ENCODE results near the gene CALB2. TPM values are rescaled to one million over a fixed set of nuclear protein-coding genes. Genes with fewer than 3 reads are reported as not detected.

CALB2 gene
- total RNA-seq, 1 experiment from 2014 or later = 1.6 TPM

- no peaks in the 10 kb centered on the region for H3K36me3 Mint-ChIP-seq
- DNase-seq (ENCODE audit: low spot score) (peak; percentile 38), ATAC-seq (peak; percentile 6; the same call in 1 of the 2 replicates)
- H3K9me3 Mint-ChIP-seq = no peaks in the 10 kb centered on the region
- CTCF ChIA-PET = interaction anchor here (0.6 to 3.7 kb wide), 10 partner anchors 10 to 586 kb away, joined by 3 to 27 read pairs (median 4); no protein-coding TSS in a partner anchor
- TF ChIP-seq RELA (CRISPR knock-in tag; IDR thresholded peaks at IDR 0.05; ENCODE audit: borderline replicate concordance) (no peak), ZNF416 (CRISPR knock-in tag; IDR thresholded peaks at IDR 0.05) (no peak), PRRX2 (CRISPR knock-in tag; IDR thresholded peaks at IDR 0.05) (no peak), IRF2 (CRISPR knock-in tag; IDR thresholded peaks at IDR 0.05; ENCODE audit: borderline replicate concordance, low read depth) (no peak), KAT7 (CRISPR knock-in tag; IDR thresholded peaks at IDR 0.05; ENCODE audit: borderline replicate concordance) (no peak), TP53 (CRISPR knock-in tag; IDR thresholded peaks at IDR 0.05) (no peak), ETV6 (CRISPR knock-in tag; IDR thresholded peaks at IDR 0.05) (no peak), SOX15 (CRISPR knock-in tag; IDR thresholded peaks at IDR 0.05) (no peak), OVOL2 (CRISPR knock-in tag; IDR thresholded peaks at IDR 0.05; ENCODE audit: borderline replicate concordance) (no peak), EMX1 (CRISPR knock-in tag; IDR thresholded peaks at IDR 0.05) (no peak), GRHL2 (CRISPR knock-in tag; IDR thresholded peaks at IDR 0.05; ENCODE audit: insufficient replicate concordance, severe bottlenecking) (no peak), NFYB (CRISPR knock-in tag; conservative IDR thresholded peaks at IDR 0.05; ENCODE audit: low read depth) (no peak), ZNF317 (CRISPR knock-in tag; IDR thresholded peaks at IDR 0.05; ENCODE audit: borderline replicate concordance, low read depth) (no peak), MYBL2 (CRISPR knock-in tag; IDR thresholded peaks at IDR 0.05) (no peak), ZNF138 (CRISPR knock-in tag; conservative IDR thresholded peaks at IDR 0.05) (no peak), ZNF512 (CRISPR knock-in tag; IDR thresholded peaks at IDR 0.05; ENCODE audit: borderline replicate concordance) (no peak), FOXJ3 (CRISPR knock-in tag; IDR thresholded peaks at IDR 0.05; ENCODE audit: borderline replicate concordance) (no peak)
- TF ChIP-seq, protein P1, sequence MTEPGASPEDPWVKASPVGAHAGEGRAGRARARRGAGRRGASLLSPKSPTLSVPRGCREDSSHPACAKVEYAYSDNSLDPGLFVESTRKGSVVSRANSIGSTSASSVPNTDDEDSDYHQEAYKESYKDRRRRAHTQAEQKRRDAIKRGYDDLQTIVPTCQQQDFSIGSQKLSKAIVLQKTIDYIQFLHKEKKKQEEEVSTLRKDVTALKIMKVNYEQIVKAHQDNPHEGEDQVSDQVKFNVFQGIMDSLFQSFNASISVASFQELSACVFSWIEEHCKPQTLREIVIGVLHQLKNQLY (CRISPR knock-in tag; IDR thresholded peaks at IDR 0.05) = no peak
- TF ChIP-seq, protein P2, sequence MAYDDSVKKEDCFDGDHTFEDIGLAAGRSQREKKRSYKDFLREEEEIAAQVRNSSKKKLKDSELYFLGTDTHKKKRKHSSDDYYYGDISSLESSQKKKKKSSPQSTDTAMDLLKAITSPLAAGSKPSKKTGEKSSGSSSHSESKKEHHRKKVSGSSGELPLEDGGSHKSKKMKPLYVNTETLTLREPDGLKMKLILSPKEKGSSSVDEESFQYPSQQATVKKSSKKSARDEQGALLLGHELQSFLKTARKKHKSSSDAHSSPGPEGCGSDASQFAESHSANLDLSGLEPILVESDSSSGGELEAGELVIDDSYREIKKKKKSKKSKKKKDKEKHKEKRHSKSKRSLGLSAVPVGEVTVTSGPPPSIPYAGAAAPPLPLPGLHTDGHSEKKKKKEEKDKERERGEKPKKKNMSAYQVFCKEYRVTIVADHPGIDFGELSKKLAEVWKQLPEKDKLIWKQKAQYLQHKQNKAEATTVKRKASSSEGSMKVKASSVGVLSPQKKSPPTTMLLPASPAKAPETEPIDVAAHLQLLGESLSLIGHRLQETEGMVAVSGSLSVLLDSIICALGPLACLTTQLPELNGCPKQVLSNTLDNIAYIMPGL (CRISPR knock-in tag; IDR thresholded peaks at IDR 0.05) = no peak
- peaks cover 34% of the 10 kb centered on the region for H3K27me3 Mint-ChIP-seq (ENCODE audit: low read depth)
- H3K27ac Mint-ChIP-seq = no peak overlapping the region
- POLR2A ChIA-PET = no interaction called here
- H3K4me1 Mint-ChIP-seq = peaks cover 11% of the 10 kb centered on the region
- H3K4me3 Mint-ChIP-seq = no peak overlapping the region
These were observed 842 bp upstream of the CALB2 start for GRCh38 chr16:71357681-71358080.

DNA sequence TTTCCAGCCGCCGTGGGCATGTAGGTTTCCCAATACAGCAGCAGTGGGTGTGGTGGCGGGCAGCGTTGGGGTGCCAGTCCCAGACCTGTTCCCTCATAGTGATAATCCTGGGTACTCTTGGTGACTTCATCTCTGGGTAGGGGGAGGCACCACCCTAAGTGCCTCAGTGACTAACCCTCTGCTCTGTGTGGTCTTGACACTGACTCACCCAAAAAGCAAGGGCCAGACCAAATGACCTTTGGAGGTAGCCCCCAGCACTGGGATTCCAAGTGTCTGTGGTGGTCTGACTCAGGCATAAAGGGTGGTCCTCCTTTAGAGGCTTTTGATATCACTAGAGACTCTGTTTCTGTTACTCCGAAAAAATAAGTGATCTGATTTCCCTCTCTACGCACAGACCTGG lies 908 bp downstream of the CALB2 start:
- peaks cover 11% of the 10 kb centered on the region for H3K4me1 Mint-ChIP-seq
- no peak for ATAC-seq
- DNase-seq (ENCODE audit: low spot score) = no peak
- H3K9me3 Mint-ChIP-seq = no peaks in the 10 kb centered on the region
- ChIA-PET POLR2A (no interaction called here), CTCF (interaction anchor here (0.7 to 3.6 kb wide), 6 partner anchors 8 to 110 kb away, joined by 3 to 27 read pairs (median 6); no protein-coding TSS in a partner anchor)
- H3K27me3 Mint-ChIP-seq (ENCODE audit: low read depth) = peaks cover 34% of the 10 kb centered on the region
- no peaks in the 10 kb centered on the region for H3K36me3 Mint-ChIP-seq
- H3K27ac Mint-ChIP-seq = no peak overlapping the region
- H3K4me3 Mint-ChIP-seq = 0 out of 2 replicates have a peak overlapping the region, but pooled peaks have one; percentile 16
- no peak for TF ChIP-seq TEAD4 (CRISPR knock-in tag; IDR thresholded peaks at IDR 0.05)
- TF ChIP-seq, protein P3, sequence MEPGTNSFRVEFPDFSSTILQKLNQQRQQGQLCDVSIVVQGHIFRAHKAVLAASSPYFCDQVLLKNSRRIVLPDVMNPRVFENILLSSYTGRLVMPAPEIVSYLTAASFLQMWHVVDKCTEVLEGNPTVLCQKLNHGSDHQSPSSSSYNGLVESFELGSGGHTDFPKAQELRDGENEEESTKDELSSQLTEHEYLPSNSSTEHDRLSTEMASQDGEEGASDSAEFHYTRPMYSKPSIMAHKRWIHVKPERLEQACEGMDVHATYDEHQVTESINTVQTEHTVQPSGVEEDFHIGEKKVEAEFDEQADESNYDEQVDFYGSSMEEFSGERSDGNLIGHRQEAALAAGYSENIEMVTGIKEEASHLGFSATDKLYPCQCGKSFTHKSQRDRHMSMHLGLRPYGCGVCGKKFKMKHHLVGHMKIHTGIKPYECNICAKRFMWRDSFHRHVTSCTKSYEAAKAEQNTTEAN (CRISPR knock-in tag; IDR thresholded peaks at IDR 0.05) = no peak
- TF ChIP-seq, protein P4, sequence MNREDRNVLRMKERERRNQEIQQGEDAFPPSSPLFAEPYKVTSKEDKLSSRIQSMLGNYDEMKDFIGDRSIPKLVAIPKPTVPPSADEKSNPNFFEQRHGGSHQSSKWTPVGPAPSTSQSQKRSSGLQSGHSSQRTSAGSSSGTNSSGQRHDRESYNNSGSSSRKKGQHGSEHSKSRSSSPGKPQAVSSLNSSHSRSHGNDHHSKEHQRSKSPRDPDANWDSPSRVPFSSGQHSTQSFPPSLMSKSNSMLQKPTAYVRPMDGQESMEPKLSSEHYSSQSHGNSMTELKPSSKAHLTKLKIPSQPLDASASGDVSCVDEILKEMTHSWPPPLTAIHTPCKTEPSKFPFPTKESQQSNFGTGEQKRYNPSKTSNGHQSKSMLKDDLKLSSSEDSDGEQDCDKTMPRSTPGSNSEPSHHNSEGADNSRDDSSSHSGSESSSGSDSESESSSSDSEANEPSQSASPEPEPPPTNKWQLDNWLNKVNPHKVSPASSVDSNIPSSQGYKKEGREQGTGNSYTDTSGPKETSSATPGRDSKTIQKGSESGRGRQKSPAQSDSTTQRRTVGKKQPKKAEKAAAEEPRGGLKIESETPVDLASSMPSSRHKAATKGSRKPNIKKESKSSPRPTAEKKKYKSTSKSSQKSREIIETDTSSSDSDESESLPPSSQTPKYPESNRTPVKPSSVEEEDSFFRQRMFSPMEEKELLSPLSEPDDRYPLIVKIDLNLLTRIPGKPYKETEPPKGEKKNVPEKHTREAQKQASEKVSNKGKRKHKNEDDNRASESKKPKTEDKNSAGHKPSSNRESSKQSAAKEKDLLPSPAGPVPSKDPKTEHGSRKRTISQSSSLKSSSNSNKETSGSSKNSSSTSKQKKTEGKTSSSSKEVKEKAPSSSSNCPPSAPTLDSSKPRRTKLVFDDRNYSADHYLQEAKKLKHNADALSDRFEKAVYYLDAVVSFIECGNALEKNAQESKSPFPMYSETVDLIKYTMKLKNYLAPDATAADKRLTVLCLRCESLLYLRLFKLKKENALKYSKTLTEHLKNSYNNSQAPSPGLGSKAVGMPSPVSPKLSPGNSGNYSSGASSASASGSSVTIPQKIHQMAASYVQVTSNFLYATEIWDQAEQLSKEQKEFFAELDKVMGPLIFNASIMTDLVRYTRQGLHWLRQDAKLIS (CRISPR knock-in tag; IDR thresholded peaks at IDR 0.05; ENCODE audit: borderline replicate concordance) = no peak
- TF ChIP-seq GRHL2 (CRISPR knock-in tag; IDR thresholded peaks at IDR 0.05; ENCODE audit: insufficient replicate concordance, severe bottlenecking) = no peak
- TF ChIP-seq, protein P5, sequence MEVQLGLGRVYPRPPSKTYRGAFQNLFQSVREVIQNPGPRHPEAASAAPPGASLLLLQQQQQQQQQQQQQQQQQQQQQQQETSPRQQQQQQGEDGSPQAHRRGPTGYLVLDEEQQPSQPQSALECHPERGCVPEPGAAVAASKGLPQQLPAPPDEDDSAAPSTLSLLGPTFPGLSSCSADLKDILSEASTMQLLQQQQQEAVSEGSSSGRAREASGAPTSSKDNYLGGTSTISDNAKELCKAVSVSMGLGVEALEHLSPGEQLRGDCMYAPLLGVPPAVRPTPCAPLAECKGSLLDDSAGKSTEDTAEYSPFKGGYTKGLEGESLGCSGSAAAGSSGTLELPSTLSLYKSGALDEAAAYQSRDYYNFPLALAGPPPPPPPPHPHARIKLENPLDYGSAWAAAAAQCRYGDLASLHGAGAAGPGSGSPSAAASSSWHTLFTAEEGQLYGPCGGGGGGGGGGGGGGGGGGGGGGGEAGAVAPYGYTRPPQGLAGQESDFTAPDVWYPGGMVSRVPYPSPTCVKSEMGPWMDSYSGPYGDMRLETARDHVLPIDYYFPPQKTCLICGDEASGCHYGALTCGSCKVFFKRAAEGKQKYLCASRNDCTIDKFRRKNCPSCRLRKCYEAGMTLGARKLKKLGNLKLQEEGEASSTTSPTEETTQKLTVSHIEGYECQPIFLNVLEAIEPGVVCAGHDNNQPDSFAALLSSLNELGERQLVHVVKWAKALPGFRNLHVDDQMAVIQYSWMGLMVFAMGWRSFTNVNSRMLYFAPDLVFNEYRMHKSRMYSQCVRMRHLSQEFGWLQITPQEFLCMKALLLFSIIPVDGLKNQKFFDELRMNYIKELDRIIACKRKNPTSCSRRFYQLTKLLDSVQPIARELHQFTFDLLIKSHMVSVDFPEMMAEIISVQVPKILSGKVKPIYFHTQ (CRISPR knock-in tag; IDR thresholded peaks at IDR 0.05) = no peak
- no peak for TF ChIP-seq ELF4 (CRISPR knock-in tag; IDR thresholded peaks at IDR 0.05; ENCODE audit: low read depth)
- no peak for TF ChIP-seq ZBTB21 (CRISPR knock-in tag; IDR thresholded peaks at IDR 0.05; ENCODE audit: borderline replicate concordance)

All from WTC11 (cell line).